Ecto neural progenitor cell (in vitro differentiated cells): ENCODE results near the gene SRGAP1.
"Not testable (repeated sequence)": the region's sequence is repeated elsewhere in the genome, so short reads cannot be mapped to it uniquely, and the experiment has no call there.

Source experiments
- DNase-seq: peaks from one replicate; pipeline ENCODE4 v3.0.0-alpha.2; 2018; ENCODE audit warnings: low spot score

Gene SRGAP1

GRCh38 chr12:64124511-64125197, 280.2 kb downstream of the SRGAP1 start:
- DNase-seq: no peak

DNA sequence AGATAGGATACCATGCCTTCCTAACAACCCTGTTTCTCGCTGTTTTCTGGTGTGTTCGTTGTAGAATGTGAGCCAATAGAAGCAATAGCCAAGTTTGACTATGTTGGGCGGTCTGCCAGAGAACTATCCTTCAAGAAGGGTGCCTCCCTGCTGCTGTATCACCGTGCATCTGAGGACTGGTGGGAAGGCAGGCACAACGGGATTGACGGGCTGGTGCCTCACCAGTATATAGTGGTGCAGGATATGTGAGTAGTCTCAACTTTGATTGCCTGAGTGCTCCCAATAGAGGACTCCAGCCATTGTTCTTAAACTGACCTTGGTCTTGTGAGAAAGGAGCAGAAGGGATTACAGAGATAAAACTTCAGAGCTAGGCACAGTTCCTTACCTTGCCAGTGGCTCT, 281.4 kb downstream of the SRGAP1 start:
- no peak for DNase-seq

- no peak for DNase-seq
Measured at GRCh38 chr12:64127811-64128210, 283.3 kb downstream of the SRGAP1 start.

DNA sequence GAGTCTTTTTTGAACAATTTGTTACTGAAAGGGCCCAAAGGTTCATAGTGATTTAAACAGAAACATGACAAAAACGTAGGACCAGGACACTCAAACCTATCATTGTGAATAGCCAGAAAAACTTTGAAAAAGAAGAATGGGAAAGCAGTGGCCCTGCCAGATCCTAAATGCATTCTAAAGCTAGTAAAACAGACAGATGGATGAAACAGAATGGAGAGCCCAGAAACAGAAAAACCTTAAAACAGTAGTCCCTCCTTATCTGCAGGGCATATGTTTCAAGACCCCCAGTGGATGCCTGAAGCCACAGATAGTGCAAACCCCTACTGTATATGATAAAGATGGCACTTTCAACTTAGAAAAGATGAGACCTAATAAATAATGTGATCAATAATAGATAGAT, 283.9 kb downstream of the SRGAP1 start:
- DNase-seq: no peak

DNA sequence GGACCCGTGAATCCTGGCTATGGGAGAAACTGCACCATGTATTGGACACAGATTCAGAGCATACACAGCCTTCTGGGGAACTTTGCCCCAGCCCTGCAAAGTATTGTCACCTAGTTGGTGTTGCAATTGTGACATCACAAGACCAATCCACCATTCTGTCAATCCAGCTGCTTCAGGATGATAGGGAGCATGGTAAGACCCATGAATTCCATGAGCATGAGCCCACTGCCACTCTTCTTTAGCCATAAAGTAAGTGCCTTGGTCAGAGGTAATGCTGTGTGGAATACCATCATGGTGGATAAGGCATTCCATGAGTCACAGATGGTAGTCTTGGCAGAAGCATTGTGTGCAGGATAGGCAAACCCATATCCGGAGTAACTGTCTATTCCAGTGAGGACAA, 286.0 kb downstream of the SRGAP1 start:
- not testable (repeated sequence) for DNase-seq

GRCh38 chr12:64131456-64131855, 287.0 kb downstream of the SRGAP1 start:
- not testable (repeated sequence) for DNase-seq

GRCh38 chr12:64132672-64133071, 288.2 kb downstream of the SRGAP1 start:
- DNase-seq: not testable (repeated sequence)

DNA sequence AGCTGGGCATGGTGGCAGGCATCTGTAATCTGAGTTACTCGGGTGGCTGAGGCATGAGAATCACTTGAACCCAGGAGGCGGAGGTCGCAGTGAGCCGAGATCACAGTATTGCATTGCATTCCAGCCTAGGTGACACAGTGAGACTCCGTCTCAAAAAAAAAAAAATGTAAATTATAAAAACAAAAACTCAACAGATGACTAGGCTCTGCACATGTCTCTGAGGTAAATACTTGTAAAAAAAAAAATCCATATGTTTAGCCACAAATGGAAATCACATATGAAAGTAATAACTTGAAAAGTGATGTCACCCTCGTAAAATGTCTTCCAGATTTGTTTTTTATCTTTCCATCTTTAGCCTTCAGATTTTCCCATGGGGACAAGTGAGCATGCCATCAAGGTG, 292.6 kb downstream of the SRGAP1 start:
- no peak for DNase-seq

- DNase-seq: no peak
Measured at GRCh38 chr12:64139021-64139420, 294.5 kb downstream of the SRGAP1 start.

GRCh38 chr12:64142382-64142781, 297.9 kb downstream of the SRGAP1 start:
- DNase-seq: no peak

GRCh38 chr12:64142784-64143183, 298.3 kb downstream of the SRGAP1 start:
- no peak for DNase-seq

- no peak for DNase-seq
Measured at GRCh38 chr12:64145226-64145625, 300.7 kb downstream of the SRGAP1 start.

GRCh38 chr12:64147011-64147631, 302.6 kb downstream of the SRGAP1 start:
- DNase-seq: no peak

DNA sequence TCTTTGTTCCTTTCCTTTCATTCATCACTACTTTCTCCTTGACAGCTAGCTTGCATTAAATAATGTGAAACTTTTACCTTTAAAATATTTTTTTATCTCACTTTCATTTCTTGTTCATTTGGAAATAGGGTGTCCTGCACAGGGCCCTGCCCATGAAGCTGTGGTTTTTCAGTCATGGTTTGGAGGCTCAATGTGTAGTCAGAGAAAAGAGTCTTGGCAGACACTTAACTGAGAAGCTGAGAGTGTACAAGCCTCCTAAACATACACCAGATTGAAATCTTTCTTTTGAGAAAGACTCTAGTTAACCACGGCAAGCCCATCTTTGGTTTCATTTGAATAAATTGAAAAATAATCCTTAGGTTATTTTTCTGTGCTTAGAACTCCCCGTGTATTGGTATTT, 303.4 kb downstream of the SRGAP1 start:
- no peak for DNase-seq

- no peak for DNase-seq
Measured at GRCh38 chr12:64154677-64155076, 310.2 kb downstream of the SRGAP1 start.

GRCh38 chr12:64157110-64157509, 312.6 kb downstream of the SRGAP1 start:
- DNase-seq: no peak

GRCh38 chr12:64160021-64160710, 315.7 kb downstream of the SRGAP1 start:
- no peak for DNase-seq

DNA sequence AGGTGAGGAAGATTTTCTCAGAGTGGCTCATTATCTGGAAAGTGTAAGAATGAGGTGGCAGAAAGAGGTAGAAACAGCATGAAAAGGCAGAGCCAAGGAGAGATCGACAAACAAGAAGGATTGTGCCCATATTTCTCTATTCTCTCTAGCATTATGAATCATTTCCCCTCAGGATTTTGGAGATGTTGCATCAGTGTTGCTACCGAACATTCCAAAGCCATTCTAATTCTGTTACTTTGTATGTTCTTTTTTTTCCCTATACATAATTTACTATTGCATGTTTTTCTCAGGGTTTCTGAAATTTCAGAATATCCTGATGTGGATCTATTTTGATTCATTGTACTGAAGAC, 316.2 kb downstream of the SRGAP1 start:
- DNase-seq: no peak

GRCh38 chr12:64166606-64167005, 322.1 kb downstream of the SRGAP1 start:
- DNase-seq: not testable (repeated sequence)

GRCh38 chr12:64167041-64167440, 322.5 kb downstream of the SRGAP1 start:
- not testable (repeated sequence) for DNase-seq

GRCh38 chr12:64170024-64170423, 325.5 kb downstream of the SRGAP1 start:
- no peak for DNase-seq

DNA sequence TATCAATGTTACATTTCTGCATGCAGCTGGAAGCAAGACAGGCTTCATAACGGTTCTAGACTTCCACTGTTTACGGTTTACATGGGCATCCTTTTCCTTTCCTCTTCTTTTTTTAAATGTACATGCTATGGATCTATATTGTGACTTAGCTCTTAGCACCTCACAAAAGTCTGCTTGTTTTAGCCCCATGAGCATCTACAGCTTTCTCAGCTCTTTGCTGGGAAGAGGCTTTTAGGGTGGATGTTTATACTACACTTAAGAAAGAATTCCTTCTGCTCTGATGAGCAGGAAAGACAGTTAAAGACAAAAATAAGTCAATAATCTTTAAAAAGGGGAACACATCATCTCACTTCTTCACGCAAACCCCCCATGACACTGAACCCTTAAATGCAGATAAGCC, 326.2 kb downstream of the SRGAP1 start:
- DNase-seq: no peak

DNA sequence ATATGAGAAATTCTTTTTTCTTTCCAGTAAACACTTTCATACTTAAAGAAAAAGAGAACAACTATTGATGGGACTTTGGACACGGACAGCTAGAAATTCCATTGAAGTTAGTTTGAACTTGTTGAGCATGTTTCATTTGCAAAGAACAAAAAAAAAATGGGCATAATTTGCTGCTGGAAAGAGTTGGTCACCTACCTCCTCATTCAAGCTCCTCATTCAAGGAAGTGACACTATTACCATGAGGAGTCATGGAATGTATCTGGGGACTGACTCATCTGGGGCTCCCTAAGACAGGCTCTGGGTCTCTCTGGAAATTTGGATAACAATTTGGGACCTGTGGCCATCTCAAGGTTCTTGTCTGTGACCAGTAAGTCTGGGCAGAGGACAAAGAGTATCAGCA, 327.2 kb downstream of the SRGAP1 start:
- no peak for DNase-seq
